Esophagus (tissue), 2 donors: Measurements from ENCODE around the gene PCDHGB4. TPM values are rescaled to one million over a fixed set of nuclear protein-coding genes. Genes with fewer than 3 reads are reported as not detected.
"Not testable (repeated sequence)": the region's sequence is repeated elsewhere in the genome, so short reads cannot be mapped to it uniquely, and the experiment has no call there.

Experiments used
- H3K27ac ChIP-seq, 2 donors: one replicate each; pipeline ENCODE4 v1.5.1; 2013; ENCODE audit warnings: low read depth in 2 of 2, mild to moderate bottlenecking in 2 of 2, inconsistent platforms in 1 of 2, low read length in 1 of 2, moderate library complexity in 1 of 2
- H3K27me3 ChIP-seq, 2 donors: one replicate each; pipeline ENCODE4 v1.6.1; 2013; ENCODE audit warnings: low read length in 2 of 2, control low read depth in 1 of 2, mild to moderate bottlenecking in 1 of 2; ENCODE audit not compliant: insufficient read depth in 2 of 2, control insufficient read depth in 1 of 2
- H3K36me3 ChIP-seq, 2 donors: one replicate each; pipeline ENCODE4 v1.6.1; 2013; ENCODE audit warnings: low read length in 1 of 2; ENCODE audit not compliant: control insufficient read depth in 2 of 2, insufficient read depth in 2 of 2
- H3K4me1 ChIP-seq, 2 donors: one replicate each; pipeline ENCODE4 v1.6.1; 2013; ENCODE audit warnings: low read length in 1 of 2; ENCODE audit not compliant: control insufficient read depth in 2 of 2, insufficient read depth in 2 of 2
- H3K4me3 ChIP-seq, 2 donors: one replicate each; pipeline ENCODE4 v1.5.1; 2013; ENCODE audit warnings: low read length in 2 of 2, mild to moderate bottlenecking in 2 of 2, low read depth in 1 of 2, moderate library complexity in 1 of 2
- H3K9me3 ChIP-seq, 2 donors: one replicate each; pipeline ENCODE4 v1.6.1; 2013; ENCODE audit warnings: mild to moderate bottlenecking in 2 of 2, low read depth in 1 of 2, low read length in 1 of 2, moderate library complexity in 1 of 2; ENCODE audit not compliant: control insufficient read depth in 2 of 2, insufficient read depth in 1 of 2
- WGBS, 2 donors: extraction: QIAGEN DNeasy Blood & Tissue Kit; methylation state at CpG; one replicate each; pipeline ENCODE4 v1.1.7; 2013; 5-methylcytosine and 5-hydroxymethylcytosine counted together
- polyA plus RNA-seq, 2 donors: library from polyadenylated mRNA; stranded (reverse); fragments of 200-250 nt; gene quantifications; one replicate each; pipeline ENCODE4 v1.2.3, GENCODE V29; 2013
- donor health status: healthy with polysubstance abuse.
- donor health status: Bipolar disorder and iron deficiency.

The PCDHGB4 gene
- polyA plus RNA-seq, 2 donors = 0.36 to 0.37 TPM

DNA sequence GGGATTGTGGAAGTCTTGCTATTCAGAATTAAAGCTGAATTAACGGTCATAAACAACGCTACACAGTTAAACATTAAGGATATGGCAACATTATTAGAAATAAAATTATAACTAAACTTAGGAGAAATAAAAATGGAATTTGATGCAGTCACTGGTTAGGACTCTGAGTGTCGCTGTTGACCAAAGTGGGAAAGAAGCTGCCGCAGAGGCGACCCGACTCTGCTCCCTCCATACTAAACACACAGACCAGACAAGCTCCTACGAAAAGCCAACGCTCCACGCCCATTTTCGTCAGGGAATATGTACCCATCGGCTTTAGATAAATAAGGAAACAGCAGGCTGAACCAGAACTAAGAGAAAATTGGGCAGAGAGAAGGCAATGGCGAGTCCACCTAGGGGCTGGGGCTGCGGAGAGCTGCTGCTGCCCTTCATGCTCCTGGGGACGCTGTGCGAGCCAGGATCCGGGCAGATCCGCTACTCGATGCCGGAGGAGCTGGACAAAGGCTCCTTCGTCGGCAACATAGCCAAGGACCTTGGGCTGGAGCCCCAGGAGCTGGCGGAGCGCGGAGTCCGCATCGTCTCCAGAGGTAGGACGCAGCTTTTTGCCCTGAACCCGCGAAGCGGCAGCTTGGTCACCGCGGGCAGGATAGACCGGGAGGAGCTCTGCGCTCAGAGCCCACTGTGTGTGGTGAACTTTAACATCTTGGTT, 23.4 kb upstream of the PCDHGB4 start, which contains the start of gene PCDHGA5:
TSS of gene PCDHGA5 (plus strand) at position 211 of the 709 bp plus-strand sequence. CDS start at position 380, 169 bp downstream.
- H3K36me3 ChIP-seq = no peaks in the 10 kb centered on the region
- peaks cover 0 to 4% of the 10 kb centered on the region in 2 donors for H3K4me1 ChIP-seq
- WGBS, 2 donors = 21 to 22% methylated on average over 34 of the region's 34 CpGs
- H3K27me3 ChIP-seq = peaks cover 0 to 5% of the 10 kb centered on the region in 2 donors
- peak within 1 kb of the TSS in 1 of 2 donors; percentile 19 for H3K4me3 ChIP-seq
- peaks cover 38 to 48% of the 10 kb centered on the region in 2 donors for H3K9me3 ChIP-seq
- H3K27ac ChIP-seq = no peak within 1 kb of the TSS

DNA sequence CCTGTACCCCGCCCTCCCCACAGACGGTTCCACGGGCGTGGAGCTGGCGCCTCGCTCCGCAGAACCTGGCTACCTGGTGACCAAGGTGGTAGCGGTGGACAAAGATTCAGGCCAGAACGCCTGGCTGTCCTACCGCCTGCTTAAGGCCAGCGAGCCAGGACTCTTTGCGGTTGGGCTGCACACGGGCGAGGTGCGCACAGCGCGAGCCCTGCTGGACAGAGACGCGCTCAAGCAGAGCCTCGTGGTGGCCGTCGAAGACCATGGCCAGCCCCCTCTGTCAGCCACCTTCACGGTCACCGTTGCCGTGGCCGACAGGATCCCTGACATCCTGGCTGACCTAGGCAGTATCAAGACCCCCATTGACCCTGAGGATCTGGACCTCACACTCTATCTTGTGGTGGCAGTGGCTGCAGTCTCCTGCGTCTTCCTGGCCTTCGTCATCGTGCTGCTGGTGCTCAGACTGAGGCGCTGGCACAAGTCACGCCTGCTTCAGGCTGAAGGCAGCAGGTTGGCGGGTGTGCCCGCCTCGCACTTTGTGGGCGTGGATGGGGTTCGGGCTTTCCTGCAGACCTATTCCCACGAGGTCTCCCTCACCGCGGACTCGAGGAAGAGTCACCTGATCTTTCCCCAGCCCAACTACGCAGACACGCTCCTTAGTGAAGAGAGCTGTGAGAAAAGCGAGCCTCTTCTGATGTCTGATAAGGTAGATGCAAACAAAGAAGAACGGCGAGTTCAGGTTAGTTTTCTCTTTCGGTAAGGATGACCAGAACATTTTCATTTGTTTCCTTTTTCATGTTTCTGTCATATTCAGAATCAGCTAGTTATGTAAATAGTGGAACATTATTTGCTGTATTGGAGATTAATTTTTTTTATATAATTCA, 21.2 kb upstream of the PCDHGB4 start:
- H3K4me1 ChIP-seq = peaks cover 0 to 4% of the 10 kb centered on the region in 2 donors
- H3K36me3 ChIP-seq = no peaks in the 10 kb centered on the region
- 35 to 43% methylated on average over 45 to 46 of the region's 46 CpGs for WGBS, 2 donors
- H3K27ac ChIP-seq = no peak overlapping the region
- no peak overlapping the region for H3K4me3 ChIP-seq
- H3K27me3 ChIP-seq = peaks cover 0 to 7% of the 10 kb centered on the region in 2 donors
- peaks cover 38 to 47% of the 10 kb centered on the region in 2 donors for H3K9me3 ChIP-seq

DNA sequence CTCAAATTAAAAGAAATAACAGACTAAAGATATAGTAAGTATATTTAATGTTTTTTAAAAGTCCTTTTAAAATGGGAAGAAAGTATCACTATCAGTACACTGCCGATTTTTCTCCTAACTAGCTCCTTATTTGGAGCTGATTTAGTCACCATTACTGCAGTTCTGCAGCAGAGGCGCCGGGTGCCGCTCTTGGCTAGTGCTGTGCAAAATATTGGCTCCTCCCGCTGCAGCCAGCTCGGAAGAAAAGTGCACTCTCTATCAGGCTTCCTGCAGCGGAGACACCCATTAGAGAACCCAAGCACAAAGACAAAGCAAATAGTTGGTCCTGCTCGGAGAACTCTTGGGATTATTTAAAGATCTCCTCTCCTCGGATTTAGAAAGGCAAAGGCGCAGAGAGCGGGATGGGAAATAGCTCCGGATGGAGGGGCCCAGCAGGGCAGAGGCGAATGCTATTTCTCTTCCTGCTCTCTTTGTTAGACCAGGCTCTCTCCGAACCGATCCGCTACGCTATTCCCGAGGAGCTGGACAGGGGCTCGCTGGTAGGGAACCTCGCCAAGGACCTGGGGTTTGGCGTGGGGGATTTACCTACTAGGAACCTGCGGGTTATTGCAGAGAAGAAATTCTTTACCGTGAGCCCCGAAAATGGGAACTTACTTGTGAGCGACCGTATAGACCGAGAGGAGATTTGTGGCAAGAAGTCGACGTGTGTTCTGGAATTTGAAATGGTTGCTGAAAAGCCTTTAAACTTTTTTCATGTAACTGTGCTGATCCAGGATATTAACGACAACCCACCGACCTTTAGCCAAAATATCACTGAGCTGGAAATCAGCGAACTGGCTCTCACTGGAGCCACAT, 17.3 kb upstream of the PCDHGB4 start, which contains the start of gene PCDHGB3:
TSS of gene PCDHGB3 (plus strand) at position 249 of the 855 bp plus-strand sequence. CDS start at position 402, 153 bp downstream.
- H3K4me1 ChIP-seq = peaks cover 3% of the 10 kb centered on the region in 2 donors
- H3K9me3 ChIP-seq = peaks cover 42 to 56% of the 10 kb centered on the region in 2 donors
- H3K36me3 ChIP-seq = no peaks in the 10 kb centered on the region
- H3K4me3 ChIP-seq = peak within 1 kb of the TSS; percentile 11 to 16
- 22% methylated on average over 32 of the region's 32 CpGs for WGBS, 2 donors
- peaks cover 0 to 8% of the 10 kb centered on the region in 2 donors for H3K27me3 ChIP-seq
- H3K27ac ChIP-seq = no peak within 1 kb of the TSS

DNA sequence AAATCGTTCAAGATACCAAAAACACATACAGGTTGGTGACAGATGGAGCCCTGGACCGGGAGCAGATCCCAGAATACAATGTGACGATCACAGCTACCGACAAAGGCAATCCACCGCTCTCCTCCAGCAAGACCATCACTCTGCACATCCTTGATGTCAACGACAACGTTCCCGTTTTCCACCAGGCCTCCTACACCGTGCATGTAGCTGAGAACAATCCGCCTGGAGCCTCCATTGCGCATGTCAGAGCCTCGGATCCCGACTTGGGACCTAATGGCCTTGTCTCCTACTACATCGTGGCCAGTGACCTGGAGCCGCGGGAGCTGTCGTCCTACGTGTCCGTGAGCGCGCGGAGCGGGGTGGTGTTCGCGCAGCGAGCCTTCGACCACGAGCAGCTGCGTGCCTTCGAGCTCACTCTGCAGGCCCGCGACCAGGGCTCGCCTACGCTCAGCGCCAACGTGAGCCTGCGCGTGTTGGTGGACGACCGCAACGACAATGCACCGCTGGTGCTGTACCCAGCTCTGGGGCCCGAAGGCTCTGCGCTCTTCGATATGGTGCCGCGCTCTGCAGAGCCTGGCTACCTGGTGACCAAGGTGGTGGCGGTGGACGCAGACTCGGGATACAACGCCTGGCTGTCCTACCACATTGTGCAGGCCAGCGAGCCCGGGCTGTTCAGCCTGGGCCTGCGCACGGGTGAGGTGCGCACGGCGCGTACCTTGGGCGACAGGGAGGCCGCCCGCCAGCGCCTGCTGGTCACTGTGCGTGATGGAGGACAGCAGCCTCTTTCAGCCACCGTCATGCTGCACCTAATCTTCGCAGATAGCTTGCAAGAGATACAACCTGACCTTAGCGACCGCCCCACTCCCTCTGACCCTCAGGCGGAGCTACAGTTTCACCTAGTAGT, 15.7 kb upstream of the PCDHGB4 start:
- peaks cover 3% of the 10 kb centered on the region in 2 donors for H3K4me1 ChIP-seq
- no peaks in the 10 kb centered on the region for H3K36me3 ChIP-seq
- H3K4me3 ChIP-seq = no peak overlapping the region
- 38 to 41% methylated on average over 69 of the region's 69 CpGs for whole genome bisulfite sequencing, 2 donors
- peaks cover 0 to 8% of the 10 kb centered on the region in 2 donors for H3K27me3 ChIP-seq
- H3K27ac ChIP-seq = no peak overlapping the region
- peaks cover 42 to 55% of the 10 kb centered on the region in 2 donors for H3K9me3 ChIP-seq

DNA sequence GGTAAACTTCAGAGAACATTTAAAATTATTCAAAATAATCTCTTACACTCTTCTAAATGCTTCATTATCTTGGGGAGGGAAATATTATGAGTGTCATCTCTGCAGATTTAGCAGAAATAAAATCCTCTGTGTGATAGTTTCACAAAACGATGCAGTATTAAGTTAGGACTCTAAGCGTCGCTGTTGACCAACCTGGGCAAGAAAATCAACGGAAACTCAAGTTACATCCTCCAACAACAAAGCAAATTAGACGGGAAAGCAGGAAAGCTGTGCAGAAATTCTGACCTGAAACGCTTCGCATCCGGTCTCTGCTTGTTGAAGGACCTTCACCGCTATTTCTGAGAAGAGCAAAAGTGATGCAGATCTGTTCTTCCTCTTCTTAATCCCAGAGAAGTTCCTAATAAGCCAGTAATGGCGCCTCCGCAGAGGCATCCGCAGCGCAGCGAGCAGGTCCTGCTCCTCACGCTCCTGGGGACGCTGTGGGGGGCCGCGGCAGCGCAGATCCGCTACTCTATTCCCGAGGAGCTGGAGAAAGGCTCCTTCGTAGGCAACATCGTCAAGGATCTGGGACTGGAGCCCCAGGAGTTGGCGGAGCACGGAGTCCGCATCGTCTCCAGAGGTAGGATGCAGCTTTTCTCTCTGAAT, 13.7 kb upstream of the PCDHGB4 start, which contains the start of gene PCDHGA6:
TSS of gene PCDHGA6 (plus strand) at position 219 of the 645 bp plus-strand sequence. CDS start at position 412, 193 bp downstream.
- Histone ChIP-seq H3K27ac (no peak within 1 kb of the TSS), H3K4me1 (peaks cover 3% of the 10 kb centered on the region in 2 donors), H3K4me3 (no peak within 1 kb of the TSS), H3K36me3 (no peaks in the 10 kb centered on the region), H3K9me3 (peaks cover 42 to 62% of the 10 kb centered on the region in 2 donors), H3K27me3 (peaks cover 0 to 8% of the 10 kb centered on the region in 2 donors)
- 19 to 25% methylated on average over 27 of the region's 27 CpGs for WGBS, 2 donors

DNA sequence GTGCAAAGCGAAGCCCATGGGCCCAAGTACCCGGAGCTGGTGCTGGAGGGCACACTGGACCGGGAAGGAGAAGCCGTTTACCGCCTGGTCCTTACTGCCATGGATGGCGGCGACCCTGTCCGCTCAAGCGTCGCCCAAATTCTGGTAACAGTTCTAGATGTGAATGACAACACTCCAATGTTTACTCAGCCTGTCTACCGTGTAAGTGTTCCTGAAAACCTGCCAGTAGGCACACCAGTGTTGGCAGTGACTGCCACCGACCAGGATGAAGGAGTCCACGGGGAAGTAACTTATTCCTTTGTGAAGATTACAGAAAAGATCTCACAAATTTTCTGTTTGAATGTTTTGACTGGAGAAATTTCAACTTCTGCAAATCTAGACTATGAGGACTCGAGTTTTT, 12.9 kb upstream of the PCDHGB4 start:
- WGBS, 2 donors = 58 to 62% methylated on average over 14 of the region's 14 CpGs
- peaks cover 0 to 8% of the 10 kb centered on the region in 2 donors for H3K27me3 ChIP-seq
- H3K4me3 ChIP-seq = no peak overlapping the region

DNA sequence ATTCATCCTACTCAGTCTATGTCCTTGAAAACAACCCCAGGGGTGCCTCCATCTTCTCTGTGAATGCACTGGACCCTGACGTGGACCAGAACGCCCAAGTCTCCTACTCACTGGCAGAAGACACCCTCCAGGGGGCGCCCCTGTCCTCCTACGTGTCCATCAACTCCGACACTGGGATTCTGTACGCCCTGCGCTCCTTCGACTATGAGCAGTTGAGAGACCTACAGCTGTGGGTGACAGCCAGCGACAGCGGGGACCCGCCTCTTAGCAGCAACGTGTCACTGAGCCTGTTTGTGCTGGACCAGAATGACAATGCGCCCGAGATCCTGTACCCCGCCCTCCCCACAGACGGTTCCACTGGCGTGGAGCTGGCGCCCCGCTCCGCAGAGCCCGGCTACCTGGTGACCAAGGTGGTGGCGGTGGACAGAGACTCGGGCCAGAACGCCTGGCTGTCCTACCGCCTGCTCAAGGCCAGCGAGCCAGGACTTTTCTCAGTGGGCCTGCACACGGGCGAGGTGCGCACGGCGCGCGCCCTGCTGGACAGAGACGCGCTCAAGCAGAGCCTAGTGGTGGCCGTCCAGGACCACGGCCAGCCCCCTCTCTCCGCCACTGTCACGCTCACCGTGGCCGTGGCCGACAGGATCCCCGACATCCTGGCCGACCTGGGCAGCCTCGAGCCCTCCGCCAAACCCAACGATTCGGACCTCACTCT, 11.9 kb upstream of the PCDHGB4 start:
- 55 to 58% methylated on average over 37 to 43 of the region's 48 CpGs for WGBS, 2 donors
- peaks cover 35 to 58% of the 10 kb centered on the region in 2 donors for H3K9me3 ChIP-seq
- not testable (repeated sequence) for H3K4me3 ChIP-seq, H3K27ac ChIP-seq, H3K36me3 ChIP-seq, H3K27me3 ChIP-seq, H3K4me1 ChIP-seq

More for the DNA sequence above, 12.9 kb upstream of the PCDHGB4 start:
- no peaks in the 10 kb centered on the region for H3K36me3 ChIP-seq
- H3K9me3 ChIP-seq = peaks cover 42 to 62% of the 10 kb centered on the region in 2 donors
- no peak overlapping the region for H3K27ac ChIP-seq
- peaks cover 3% of the 10 kb centered on the region in 2 donors for H3K4me1 ChIP-seq
